Psoas muscle (tissue), 8 donors: ENCODE results near the gene TTLL11. TPM values are rescaled to one million over a fixed set of nuclear protein-coding genes. Genes with fewer than 3 reads are reported as not detected.

Experiments
- ATAC-seq, 4 donors: fragments of 200-7000 bp; cut with Tn5 transposase; one replicate each; pipeline ENCODE4 v1.9.1; 2020; ENCODE audit warnings: moderate library complexity in 3 of 4, mild to moderate bottlenecking in 2 of 4
- DNase-seq, 2 donors: peaks; one replicate each; pipeline ENCODE4 v3.0.0-alpha.2; 2020
- H3K27ac ChIP-seq: fragments of 200-600 bp; one replicate; pipeline ENCODE4 v1.8.0; 2022
- H3K27me3 ChIP-seq, 3 donors: fragments of 200-600 bp in 1 of 3; one replicate each; pipeline versions ENCODE4 v1.6.1 to v1.8.0; 2013 to 2022; ENCODE audit warnings: low read length in 2 of 3, mild to moderate bottlenecking in 2 of 3, moderate library complexity in 1 of 3; ENCODE audit not compliant: insufficient read depth in 3 of 3
- H3K36me3 ChIP-seq, 2 donors: fragments of 200-600 bp in 1 of 2; one replicate each; pipeline versions ENCODE4 v1.6.1 to v1.8.0; 2013 to 2022; ENCODE audit warnings: low read depth in 1 of 2, mild to moderate bottlenecking in 1 of 2, moderate library complexity in 1 of 2; ENCODE audit not compliant: insufficient read depth in 1 of 2
- H3K4me1 ChIP-seq: fragments of 200-600 bp; one replicate; pipeline ENCODE4 v1.8.0; 2022
- H3K4me3 ChIP-seq: fragments of 200-600 bp; one replicate; pipeline ENCODE4 v1.8.0; 2022; ENCODE audit warnings: mild to moderate bottlenecking
- H3K9me3 ChIP-seq: fragments of 200-600 bp; one replicate; pipeline ENCODE4 v1.8.0; 2022
- CTCF ChIP-seq: fragments of 200-600 bp; IDR thresholded peaks from one replicate; pipeline ENCODE4 v1.8.0; 2022; ENCODE audit warnings: antibody characterized with exemption
- WGBS, 3 donors: extraction: QIAGEN DNeasy Blood & Tissue Kit; methylation state at CpG; one replicate each; pipeline versions ENCODE4 v1.1.6 to v1.1.7; 2013; 5-methylcytosine and 5-hydroxymethylcytosine counted together
- intact Hi-C, 2 donors: fragments of 100-400 bp; cut with DNase I; formaldehyde crosslinking; loops; one replicate each; pipeline versions ENCODE4 v1.11.0 to v1.14.2; 2022
- polyA plus RNA-seq, 3 donors: library from polyadenylated mRNA; stranded (reverse); fragments of 200-250 nt; gene quantifications; one replicate each; pipeline ENCODE4 v1.2.3, GENCODE V29; 2013
- total RNA-seq, 4 donors: library from RNA; stranded (reverse); fragmentation: NEBNext Ultra II Directional in 2 of 4; extraction: Animal tissue kit (Norgen Biotek cat#: 25700) in 2 of 4; gene quantifications; one replicate each; pipeline versions ENCODE4 v1.2.1 to v1.2.4, GENCODE V29; 2021 to 2023
- donor health status: healthy with polysubstance abuse.
- donor health status: DM: no; HTN: no; CAD: no; lungs with moderate emphysema.
- donor health status: Bipolar disorder and iron deficiency.
- donor health status: healthy.
- donor health status: DM: yes; HTN: yes; CAD: no.
- donor health status: DM: no; HTN: no; CAD: no.
- donor health status: DM: no; HTN: no; CAD: no.
- donor health status: DM: yes; HTN: yes; CAD: no.

TTLL11 gene
- total and polyA plus RNA-seq, 7 donors = 15.1 to 56.4 (median 19.3) TPM

- intact Hi-C loops = no loop called here
- H3K36me3 ChIP-seq = peaks cover 5 to 14% of the 10 kb centered on the region in 2 donors
- TF ChIP-seq CTCF = no peak
- H3K9me3 ChIP-seq = no peaks in the 10 kb centered on the region
- H3K4me1 ChIP-seq = peaks cover 60% of the 10 kb centered on the region
- peak overlapping the region; percentile 5 for H3K4me3 ChIP-seq
- ATAC-seq = peak; percentile 18 to 52 (median 19)
- no peaks in the 10 kb centered on the region for H3K27me3 ChIP-seq
- peak overlapping the region; percentile 85 for H3K27ac ChIP-seq
- 31 to 42% (median 37%) methylated on average over 7 of the region's 7 CpGs for WGBS, 3 donors
- no peak for DNase-seq
These were observed 51.1 kb downstream of the TTLL11 start for GRCh38 chr9:122042056-122042455.

GRCh38 chr9:122040561-122041242 is 52.4 kb downstream of the TTLL11 start:
- Histone ChIP-seq H3K27ac (peak overlapping the region; percentile 85), H3K9me3 (no peaks in the 10 kb centered on the region), H3K36me3 (peaks cover 5 to 21% of the 10 kb centered on the region in 2 donors), H3K4me1 (peaks cover 70% of the 10 kb centered on the region), H3K27me3 (no peaks in the 10 kb centered on the region), H3K4me3 (no peak overlapping the region)
- intact Hi-C loops = no loop called here
- DNase-seq = no peak
- whole genome bisulfite sequencing, 3 donors = 0 to 52% (median 44%) methylated on average over 1 of the region's 1 CpG
- no peak for TF ChIP-seq CTCF
- no peak for ATAC-seq

- peak overlapping the region; percentile 85 for H3K27ac ChIP-seq
- intact Hi-C loops = loop anchor here in 1 of 2 donors (5.0 kb wide), 2 partner anchors 37 to 38 kb away; no protein-coding TSS in a partner anchor
These were observed 53.9 kb downstream of the TTLL11 start for GRCh38 chr9:122039234-122039633.

GRCh38 chr9:122036988-122037387 is 56.1 kb downstream of the TTLL11 start:
- intact Hi-C loops = loop anchor here in 1 of 2 donors (5.0 kb wide), 2 partner anchors 35 to 40 kb away; no protein-coding TSS in a partner anchor
- no peaks in the 10 kb centered on the region for H3K27me3 ChIP-seq
- H3K4me1 ChIP-seq = peaks cover 57% of the 10 kb centered on the region
- no peak for TF ChIP-seq CTCF
- H3K9me3 ChIP-seq = no peaks in the 10 kb centered on the region
- 88 to 94% (median 90%) methylated on average over 1 of the region's 1 CpG for WGBS, 3 donors
- H3K27ac ChIP-seq = peak overlapping the region; percentile 17
- DNase-seq (no peak), ATAC-seq (no peak)
- peaks cover 5 to 36% of the 10 kb centered on the region in 2 donors for H3K36me3 ChIP-seq
- no peak overlapping the region for H3K4me3 ChIP-seq

More at GRCh38 chr9:122039234-122039633, 53.9 kb downstream of the TTLL11 start:
- DNase-seq (peak in 1 of 2 donors; percentile 33), ATAC-seq (peak; percentile 61 to 75 (median 66))
- WGBS, 3 donors = 29 to 38% (median 32%) methylated on average over 6 of the region's 6 CpGs
- H3K4me3 ChIP-seq = no peak overlapping the region
- no peak for TF ChIP-seq CTCF
- no peaks in the 10 kb centered on the region for H3K9me3 ChIP-seq
- H3K36me3 ChIP-seq = peaks cover 5 to 24% of the 10 kb centered on the region in 2 donors
- H3K4me1 ChIP-seq = peaks cover 70% of the 10 kb centered on the region
- H3K27me3 ChIP-seq = no peaks in the 10 kb centered on the region
